Calu3 (cell line): Measurements from ENCODE around the gene TMEM185A. TPM values are rescaled to one million over a fixed set of nuclear protein-coding genes. Genes with fewer than 3 reads are reported as not detected.
"Not testable (repeated sequence)": the region's sequence is repeated elsewhere in the genome, so short reads cannot be mapped to it uniquely, and the experiment has no call there.

Source experiments
- BruUV-seq: library from RNA; stranded (reverse); fragments of 400-500 nt; replicated peaks from 2 replicates; lab custom pipeline; 2021; lab: Mats Ljungman, UMichigan
- CTCF ChIA-PET: fragments of 300-600 bp; sonication (Branson Sonifier 250); formaldehyde crosslinking; loops from one replicate; lab custom pipeline; 2022; ENCODE audit warnings: antibody characterized with exemption; lab: Charles Lee
- DNase-seq: peaks from one replicate; pipeline ENCODE4 v3.0.0; 2022
- H3K27ac Mint-ChIP-seq: one replicate; pipeline ENCODE4 v1.8.0; 2022; ENCODE audit warnings: mixed read lengths; ENCODE audit not compliant: unreplicated experiment
- H3K27me3 Mint-ChIP-seq: one replicate; pipeline ENCODE4 v1.8.0; 2022; ENCODE audit warnings: mixed read lengths; ENCODE audit not compliant: unreplicated experiment
- H3K36me3 Mint-ChIP-seq: one replicate; pipeline ENCODE4 v1.8.0; 2022; ENCODE audit warnings: mild to moderate bottlenecking, moderate library complexity, mixed read lengths; ENCODE audit not compliant: insufficient read depth, unreplicated experiment
- H3K4me1 Mint-ChIP-seq: one replicate; pipeline ENCODE4 v1.8.0; 2022; ENCODE audit warnings: mild to moderate bottlenecking, low read depth, mixed read lengths; ENCODE audit not compliant: unreplicated experiment
- H3K4me3 Mint-ChIP-seq: one replicate; pipeline ENCODE4 v1.8.0; 2022; ENCODE audit warnings: mild to moderate bottlenecking, low read depth, moderate library complexity, mixed read lengths; ENCODE audit not compliant: unreplicated experiment
- H3K9me3 Mint-ChIP-seq: one replicate; pipeline ENCODE4 v1.8.0; 2022; ENCODE audit warnings: low read depth, mixed read lengths; ENCODE audit not compliant: unreplicated experiment
- CTCF ChIP-seq: fragments of 200-600 bp; IDR thresholded peaks from one replicate; pipeline ENCODE4 v1.8.0; 2022; ENCODE audit warnings: antibody characterized with exemption; ENCODE audit not compliant: unreplicated experiment
- intact Hi-C: fragments of 100-400 bp; cut with micrococcal nuclease; formaldehyde crosslinking; loops from one replicate; pipeline ENCODE4 v1.10.0; 2022; ENCODE audit not compliant: unreplicated experiment
- total RNA-seq: library from RNA; stranded (reverse); gene quantifications from 2 replicates; pipeline ENCODE4 v1.2.3, GENCODE V29; 2022

The TMEM185A gene
- total RNA-seq, 1 experiment from 2014 or later = 33.9 TPM

GRCh38 chrX:149563359-149563758 is 68.2 kb downstream of the TMEM185A start:
- CTCF ChIA-PET = no interaction called here
- BruUV-seq = no TSS peak
- Mint-ChIP-seq H3K9me3 (no peaks in the 10 kb centered on the region), H3K36me3 (no peaks in the 10 kb centered on the region), H3K27me3 (no peaks in the 10 kb centered on the region), H3K4me1 (no peaks in the 10 kb centered on the region), H3K27ac (no peak overlapping the region), H3K4me3 (no peak overlapping the region)
- DNase-seq = no peak
- intact Hi-C loops = no loop called here
- no peak for TF ChIP-seq CTCF

DNA sequence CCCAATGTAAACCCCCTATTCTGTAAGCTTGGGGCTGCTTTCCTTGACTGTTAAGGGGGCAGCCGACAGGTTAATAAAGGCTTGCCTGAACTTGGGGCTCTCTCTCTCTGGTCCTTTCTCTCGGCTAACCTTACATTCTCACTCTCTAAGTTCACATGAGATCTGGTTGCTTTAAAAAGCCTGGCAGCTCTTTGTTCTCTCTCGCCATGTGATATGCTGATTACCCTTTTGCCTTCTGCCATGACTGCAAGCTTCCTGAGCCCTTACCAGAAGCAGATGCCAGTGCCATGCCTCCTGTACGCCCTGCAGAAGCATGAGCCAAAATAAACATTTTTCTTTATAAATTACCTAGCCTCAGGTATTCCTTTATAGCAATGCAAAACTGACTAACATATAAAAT is 76.3 kb downstream of the TMEM185A start:
- H3K27me3 Mint-ChIP-seq, H3K4me1 Mint-ChIP-seq, intact Hi-C loops, H3K9me3 Mint-ChIP-seq, DNase-seq, BruUV-seq, H3K36me3 Mint-ChIP-seq, CTCF ChIA-PET, H3K4me3 Mint-ChIP-seq, H3K27ac Mint-ChIP-seq: not testable (repeated sequence)

GRCh38 chrX:149551939-149552248 is 79.7 kb downstream of the TMEM185A start:
- CTCF ChIA-PET, H3K4me1 Mint-ChIP-seq, BruUV-seq, intact Hi-C loops, H3K4me3 Mint-ChIP-seq, H3K9me3 Mint-ChIP-seq, DNase-seq, H3K27ac Mint-ChIP-seq, H3K27me3 Mint-ChIP-seq, H3K36me3 Mint-ChIP-seq: not testable (repeated sequence)

DNA sequence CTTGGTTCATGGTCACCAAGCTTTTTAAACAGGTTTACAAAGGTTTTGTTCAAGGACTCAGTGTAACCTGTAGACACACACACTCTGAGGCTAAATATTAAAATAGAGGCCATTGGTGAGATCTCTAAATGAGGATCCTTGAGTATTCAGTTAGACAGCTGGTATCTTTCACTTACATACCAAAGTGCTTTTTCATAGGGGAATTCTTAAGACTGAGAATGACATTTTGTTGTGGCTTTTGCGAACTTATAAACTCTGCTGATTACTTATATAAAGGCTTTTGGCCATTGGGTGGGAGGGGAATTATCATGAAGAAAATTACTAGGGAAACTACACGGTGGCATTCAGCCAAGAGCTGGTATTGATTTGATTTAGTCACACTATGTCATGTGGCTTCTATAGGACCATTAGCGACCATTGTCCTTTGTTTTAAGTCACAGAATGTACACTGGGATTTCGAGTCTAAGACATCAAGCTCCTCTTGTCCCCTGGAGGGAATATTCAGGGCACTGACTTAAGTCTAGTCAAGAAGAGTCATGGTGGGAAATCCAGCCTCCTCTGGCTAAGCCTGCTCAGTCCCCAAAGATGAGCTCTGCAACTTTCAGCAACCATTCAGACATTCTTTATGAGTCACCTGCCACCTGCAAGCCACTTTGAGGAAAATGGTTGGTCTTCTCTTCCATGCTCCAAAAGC is 80.2 kb downstream of the TMEM185A start:
- H3K4me1 Mint-ChIP-seq, H3K27me3 Mint-ChIP-seq, CTCF ChIA-PET, H3K9me3 Mint-ChIP-seq, BruUV-seq, H3K27ac Mint-ChIP-seq, H3K36me3 Mint-ChIP-seq, H3K4me3 Mint-ChIP-seq, intact Hi-C loops, DNase-seq: not testable (repeated sequence)

- H3K27me3 Mint-ChIP-seq, H3K36me3 Mint-ChIP-seq, BruUV-seq, H3K27ac Mint-ChIP-seq, intact Hi-C loops, CTCF ChIA-PET, DNase-seq, H3K4me3 Mint-ChIP-seq, H3K9me3 Mint-ChIP-seq, H3K4me1 Mint-ChIP-seq: not testable (repeated sequence)
Measured at GRCh38 chrX:149550454-149550853, 81.1 kb downstream of the TMEM185A start.

DNA sequence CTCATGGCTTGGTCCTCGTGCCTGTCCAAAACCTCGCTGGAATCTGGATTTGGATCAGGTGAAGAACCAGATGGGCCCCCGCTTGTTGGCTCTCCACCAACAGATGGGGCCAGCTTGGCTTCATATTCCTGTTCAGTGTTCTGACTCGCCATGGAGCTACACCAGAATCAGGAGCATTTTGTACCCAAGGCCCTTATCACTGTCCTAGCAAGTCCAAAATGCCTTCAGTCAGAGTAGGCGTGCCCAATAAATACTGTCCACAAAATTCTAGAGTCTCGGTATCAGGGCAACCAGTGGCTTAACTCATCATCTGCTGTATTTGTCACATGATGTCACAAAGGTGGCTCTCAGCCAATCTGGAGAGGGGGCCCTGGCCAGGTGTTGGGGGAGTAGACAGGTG is 81.9 kb downstream of the TMEM185A start, which contains the start of gene HSFX3:
Gene HSFX3, minus strand, starts transcription at position 224 of the 400 bp plus-strand sequence. Its CDS starts 72 bp downstream, at position 152.
- H3K36me3 Mint-ChIP-seq, H3K27me3 Mint-ChIP-seq, DNase-seq, H3K9me3 Mint-ChIP-seq, BruUV-seq, intact Hi-C loops, H3K4me1 Mint-ChIP-seq, CTCF ChIA-PET, H3K27ac Mint-ChIP-seq, H3K4me3 Mint-ChIP-seq: not testable (repeated sequence)

DNA sequence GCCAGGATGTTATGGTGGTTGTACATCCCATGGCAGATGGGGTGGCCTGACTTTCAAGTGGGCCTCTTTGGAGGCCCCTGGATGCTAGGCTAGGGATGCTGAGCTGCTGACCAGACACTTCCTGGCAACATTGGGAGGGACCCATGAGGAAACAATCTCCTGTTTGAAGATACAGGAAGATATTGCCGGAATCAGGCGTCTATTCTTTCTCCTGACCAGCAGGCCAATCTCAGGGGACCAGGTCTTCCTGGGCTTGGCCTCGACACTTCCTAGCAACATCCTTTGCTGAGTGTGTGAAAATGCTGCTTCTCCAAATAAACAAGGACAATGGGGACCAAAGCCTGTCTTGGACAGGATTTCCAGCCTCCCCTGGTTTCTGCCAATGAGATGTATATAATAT is 83.8 kb downstream of the TMEM185A start:
- DNase-seq, H3K27me3 Mint-ChIP-seq, H3K9me3 Mint-ChIP-seq, CTCF ChIA-PET, BruUV-seq, H3K27ac Mint-ChIP-seq, H3K36me3 Mint-ChIP-seq, H3K4me3 Mint-ChIP-seq, intact Hi-C loops, H3K4me1 Mint-ChIP-seq: not testable (repeated sequence)

- H3K4me3 Mint-ChIP-seq, H3K36me3 Mint-ChIP-seq, H3K4me1 Mint-ChIP-seq, H3K27ac Mint-ChIP-seq, intact Hi-C loops, BruUV-seq, H3K9me3 Mint-ChIP-seq, DNase-seq, CTCF ChIA-PET, H3K27me3 Mint-ChIP-seq: not testable (repeated sequence)
Measured at GRCh38 chrX:149546962-149547361, 84.6 kb downstream of the TMEM185A start.
